NCI-H2029 (cell line): ENCODE measurements around the gene LHX8.

ENCODE experiments used
- DNase-seq: peaks from one replicate; lab custom pipeline; 2025; lab: John Stamatoyannopoulos, UW

The LHX8 gene

DNA sequence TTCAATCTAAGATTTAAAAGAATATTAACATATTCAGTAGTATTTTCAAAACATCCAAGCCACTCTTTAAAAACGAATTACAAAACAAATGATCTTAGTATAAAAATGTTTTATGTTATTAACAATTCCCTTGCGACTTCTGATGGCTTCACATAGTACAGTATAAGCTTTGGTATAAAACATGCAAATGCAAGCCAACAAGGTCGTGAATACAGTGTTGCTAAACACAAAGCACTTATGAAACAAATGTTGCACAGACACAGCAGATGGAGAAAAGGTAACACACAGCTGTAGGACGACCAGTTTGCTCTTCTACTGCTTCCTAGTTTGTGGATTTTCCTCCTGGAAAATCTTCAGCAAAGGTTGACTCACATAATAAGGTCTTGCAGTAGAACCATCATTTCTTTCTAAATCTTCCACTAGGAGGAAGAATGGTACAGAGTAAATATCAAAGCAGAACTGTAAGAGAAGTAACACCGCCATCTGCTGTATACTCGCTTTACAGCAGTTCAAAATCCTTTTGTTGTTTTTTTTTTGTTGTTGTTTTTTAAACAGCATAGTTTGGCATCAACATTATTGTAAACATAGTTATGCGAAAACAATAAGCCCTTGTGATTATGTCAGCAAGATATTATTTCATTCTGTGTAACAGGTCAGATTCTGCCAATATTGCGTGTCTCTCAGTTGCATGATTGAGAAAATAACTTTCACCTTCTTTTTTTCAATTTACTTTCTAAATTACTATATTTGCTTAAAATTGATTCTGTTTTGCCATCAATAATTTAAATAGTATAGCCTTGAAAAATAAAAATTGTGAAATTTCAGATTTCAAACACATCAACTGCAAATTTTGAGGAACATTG, 69.5 kb downstream of the LHX8 start:
- DNase-seq, result no peak

DNA sequence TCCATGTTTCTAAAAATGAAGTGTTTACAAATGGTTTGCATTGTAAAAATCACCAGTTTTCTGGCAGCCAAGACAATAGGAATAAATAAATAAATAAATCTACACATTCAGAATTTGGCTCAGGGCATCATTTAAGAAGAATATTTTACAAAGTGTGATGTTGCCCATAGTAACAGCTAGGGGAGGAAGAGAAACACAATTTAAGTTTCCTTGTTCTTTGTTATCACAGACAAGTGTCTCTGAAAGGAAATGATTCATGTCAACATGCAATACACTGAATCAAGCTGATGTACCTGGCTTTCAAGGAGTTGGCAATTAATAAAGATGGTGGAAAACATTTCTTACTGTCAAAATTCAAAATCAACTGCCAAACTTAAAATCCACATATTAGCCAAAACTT, 74.7 kb downstream of the LHX8 start:
- no peak for DNase-seq
